Adipocyte (in vitro differentiated cells): ENCODE data around the gene HEXIM2.
A peak's percentile ranks its signal among the peaks of the same experiment; 100 is the strongest.

Source experiments
- DNase-seq: peaks from one replicate; pipeline ENCODE4 v3.0.0-alpha.2; 2015; ENCODE audit warnings: low read depth
- H3K27me3 ChIP-seq: replicated peaks from 2 replicates; pipeline ENCODE4 v1.7.0; 2013; ENCODE audit warnings: mild to moderate bottlenecking, low read length, moderate library complexity; ENCODE audit not compliant: control insufficient read depth, insufficient read depth
- H3K36me3 ChIP-seq: 2 replicates; pipeline ENCODE4 v1.7.0; 2013; ENCODE audit warnings: low read length, mild to moderate bottlenecking, moderate library complexity; ENCODE audit not compliant: control insufficient read depth, insufficient read depth, severe bottlenecking
- H3K4me1 ChIP-seq: 2 replicates; pipeline ENCODE4 v1.7.0; 2013; ENCODE audit warnings: mild to moderate bottlenecking, low read length, moderate library complexity; ENCODE audit not compliant: control insufficient read depth, insufficient read depth
- H3K4me3 ChIP-seq: 2 replicates; pipeline ENCODE4 v1.7.0; 2013; ENCODE audit warnings: mild to moderate bottlenecking, low read length, moderate library complexity
- H3K9ac ChIP-seq: 2 replicates; pipeline ENCODE4 v1.7.0; 2013; ENCODE audit warnings: mild to moderate bottlenecking, low read length, moderate library complexity
- H3K9me3 ChIP-seq: 2 replicates; pipeline ENCODE4 v1.7.0; 2013; ENCODE audit warnings: mild to moderate bottlenecking, low read length, moderate library complexity; ENCODE audit not compliant: control insufficient read depth

Gene HEXIM2

GRCh38 chr17:45147581-45148182, 14.0 kb upstream of the HEXIM2 start:
- H3K4me3 ChIP-seq: peak overlapping the region; percentile 87
- peak overlapping the region; percentile 96 for H3K9ac ChIP-seq
- peaks cover 40% of the 10 kb centered on the region for H3K4me1 ChIP-seq
- no peaks in the 10 kb centered on the region for H3K27me3 ChIP-seq
- no peaks in the 10 kb centered on the region for H3K9me3 ChIP-seq
- peak; percentile 94 for DNase-seq
- H3K36me3 ChIP-seq: no peaks in the 10 kb centered on the region

- Histone ChIP-seq H3K4me1 (peaks cover 38% of the 10 kb centered on the region), H3K9me3 (no peaks in the 10 kb centered on the region), H3K36me3 (no peaks in the 10 kb centered on the region), H3K9ac (peak within 1 kb of the TSS; percentile 99), H3K27me3 (no peaks in the 10 kb centered on the region), H3K4me3 (peak within 1 kb of the TSS; percentile 98)
- peak; percentile 100 for DNase-seq
Observed at GRCh38 chr17:45148183-45149036, 13.3 kb upstream of the HEXIM2 start, which contains the start of gene HEXIM1. HEXIM1 (plus strand) TSS chr17:45148475; CDS start chr17:45149191, 716 bp downstream.

- H3K9me3 ChIP-seq: no peaks in the 10 kb centered on the region
- DNase-seq: peak; percentile 95
- peak overlapping the region; percentile 98 for H3K4me3 ChIP-seq
- no peaks in the 10 kb centered on the region for H3K36me3 ChIP-seq
- H3K9ac ChIP-seq: peak overlapping the region; percentile 99
- no peaks in the 10 kb centered on the region for H3K27me3 ChIP-seq
- H3K4me1 ChIP-seq: peaks cover 36% of the 10 kb centered on the region
Observed at GRCh38 chr17:45149037-45149668, 12.5 kb upstream of the HEXIM2 start.

GRCh38 chr17:45149669-45150664, 11.7 kb upstream of the HEXIM2 start:
- Histone ChIP-seq H3K4me1 (peaks cover 30% of the 10 kb centered on the region), H3K9ac (peak overlapping the region; percentile 99), H3K4me3 (peak overlapping the region; percentile 98), H3K27me3 (no peaks in the 10 kb centered on the region), H3K9me3 (no peaks in the 10 kb centered on the region), H3K36me3 (no peaks in the 10 kb centered on the region)
- peak; percentile 74 for DNase-seq

- H3K4me3 ChIP-seq: peak overlapping the region; percentile 98
- H3K9me3 ChIP-seq: no peaks in the 10 kb centered on the region
- DNase-seq: peak; percentile 66
Observed at GRCh38 chr17:45150911-45151809, 10.5 kb upstream of the HEXIM2 start.

GRCh38 chr17:45155029-45155428, 6.6 kb upstream of the HEXIM2 start:
- H3K4me3 ChIP-seq: no peak overlapping the region
- H3K9ac ChIP-seq: no peak overlapping the region
- H3K9me3 ChIP-seq: no peaks in the 10 kb centered on the region
- no peak for DNase-seq
- no peaks in the 10 kb centered on the region for H3K36me3 ChIP-seq
- no peaks in the 10 kb centered on the region for H3K27me3 ChIP-seq
- H3K4me1 ChIP-seq: peaks cover 33% of the 10 kb centered on the region

More at GRCh38 chr17:45150911-45151809, 10.5 kb upstream of the HEXIM2 start:
- Histone ChIP-seq H3K27me3 (no peaks in the 10 kb centered on the region), H3K36me3 (no peaks in the 10 kb centered on the region), H3K9ac (peak overlapping the region; percentile 99), H3K4me1 (peaks cover 21% of the 10 kb centered on the region)

GRCh38 chr17:45155483-45155882, 6.2 kb upstream of the HEXIM2 start:
- Histone ChIP-seq H3K4me3 (no peak overlapping the region), H3K27me3 (no peaks in the 10 kb centered on the region), H3K4me1 (peaks cover 35% of the 10 kb centered on the region), H3K9me3 (no peaks in the 10 kb centered on the region), H3K36me3 (no peaks in the 10 kb centered on the region), H3K9ac (no peak overlapping the region)
- no peak for DNase-seq

- H3K4me1 ChIP-seq: peaks cover 32% of the 10 kb centered on the region
- no peaks in the 10 kb centered on the region for H3K9me3 ChIP-seq
- H3K9ac ChIP-seq: no peak overlapping the region
- DNase-seq: no peak
- H3K4me3 ChIP-seq: no peak overlapping the region
- no peaks in the 10 kb centered on the region for H3K27me3 ChIP-seq
- no peaks in the 10 kb centered on the region for H3K36me3 ChIP-seq
Observed at GRCh38 chr17:45156242-45156641, 5.4 kb upstream of the HEXIM2 start.

GRCh38 chr17:45160447-45161287, 1.0 kb upstream of the HEXIM2 start:
- H3K4me1 ChIP-seq: peaks cover 33% of the 10 kb centered on the region
- peak overlapping the region; percentile 100 for H3K9ac ChIP-seq
- H3K4me3 ChIP-seq: peak overlapping the region; percentile 90
- no peaks in the 10 kb centered on the region for H3K27me3 ChIP-seq
- peak; percentile 82 for DNase-seq
- no peaks in the 10 kb centered on the region for H3K9me3 ChIP-seq
- no peaks in the 10 kb centered on the region for H3K36me3 ChIP-seq
